SK-N-SH treated with all-trans-retinoic acid at 6 μM for 48 hours (cell line): Measurements from ENCODE around the gene KIAA0513.

Experiments used
- ATAC-seq: fragments of 200-7000 bp; cut with Tn5 transposase; 3 replicates; pipeline ENCODE4 v1.9.1; 2020; ENCODE audit warnings: mild to moderate bottlenecking, moderate library complexity
- ARNTL ChIP-seq: fragments of 450-650 bp; formaldehyde crosslinking; IDR thresholded peaks from 2 replicates; pipeline ENCODE4 v1.5.0; 2020; ENCODE audit warnings: low read depth, mild to moderate bottlenecking, moderate library complexity, borderline replicate concordance
- BACH2 ChIP-seq: fragments of 250-450 bp; sonication (Bioruptor Pico); IDR thresholded peaks from 2 replicates; pipeline ENCODE4 v1.9.0; 2021; ENCODE audit warnings: mild to moderate bottlenecking, borderline replicate concordance
- CREB5 ChIP-seq: fragments of 250-450 bp; sonication (Bioruptor Pico); IDR thresholded peaks from 2 replicates; pipeline ENCODE4 v1.5.1; 2020; ENCODE audit warnings: low read depth, mild to moderate bottlenecking, moderate library complexity
- CSDC2 ChIP-seq: fragments of 250-450 bp; sonication (Bioruptor Pico); IDR thresholded peaks from 2 replicates; pipeline ENCODE4 v1.5.0; 2020; ENCODE audit warnings: mild to moderate bottlenecking, moderate library complexity
- CSRNP3 ChIP-seq: fragments of 250-450 bp; sonication (Bioruptor Pico); IDR thresholded peaks from 2 replicates; pipeline ENCODE4 v1.5.1; 2021; ENCODE audit warnings: mild to moderate bottlenecking, moderate library complexity
- ESRRG ChIP-seq: fragments of 250-450 bp; sonication (Bioruptor Pico); IDR thresholded peaks from 2 replicates; pipeline ENCODE4 v1.6.1; 2021; ENCODE audit warnings: mild to moderate bottlenecking
- GLIS3 ChIP-seq: fragments of 250-450 bp; sonication (Bioruptor Pico); IDR thresholded peaks from 2 replicates; pipeline ENCODE4 v1.5.0; 2020; ENCODE audit warnings: mild to moderate bottlenecking, moderate library complexity
- ISL1 ChIP-seq: fragments of 250-450 bp; sonication (Bioruptor Pico); IDR thresholded peaks from 2 replicates; pipeline ENCODE4 v2.1.2; 2022; ENCODE audit warnings: mild to moderate bottlenecking, moderate library complexity
- OSR1 ChIP-seq: fragments of 250-450 bp; sonication (Bioruptor Pico); IDR thresholded peaks from 2 replicates; pipeline ENCODE4 v1.8.0; 2022; ENCODE audit warnings: moderate library complexity, mild to moderate bottlenecking, inconsistent platforms
- PATZ1 ChIP-seq: fragments of 250-450 bp; sonication (Bioruptor Pico); IDR thresholded peaks from 2 replicates; pipeline ENCODE4 v1.8.0; 2020; ENCODE audit warnings: mild to moderate bottlenecking, moderate library complexity, borderline replicate concordance
- POU6F1 ChIP-seq: fragments of 250-450 bp; sonication (Bioruptor Pico); IDR thresholded peaks from 2 replicates; pipeline ENCODE4 v1.8.0; 2021; ENCODE audit warnings: low read depth, mild to moderate bottlenecking, moderate library complexity, borderline replicate concordance
- PPARA ChIP-seq: fragments of 250-450 bp; sonication (Bioruptor Pico); IDR thresholded peaks from 2 replicates; pipeline ENCODE4 v1.5.0; 2020; ENCODE audit warnings: mild to moderate bottlenecking, borderline replicate concordance
- RARB ChIP-seq: fragments of 250-450 bp; sonication (Bioruptor Pico); IDR thresholded peaks from 2 replicates; pipeline ENCODE4 v1.8.0; 2021; ENCODE audit warnings: mild to moderate bottlenecking, moderate library complexity
- SNAI2 ChIP-seq: fragments of 250-450 bp; sonication (Bioruptor Pico); IDR thresholded peaks from 2 replicates; pipeline ENCODE4 v1.5.0; 2020; ENCODE audit warnings: mild to moderate bottlenecking, moderate library complexity
- TCF4 ChIP-seq: fragments of 250-450 bp; sonication (Bioruptor Pico); IDR thresholded peaks from 2 replicates; pipeline ENCODE4 v1.8.0; 2021; ENCODE audit warnings: mild to moderate bottlenecking, moderate library complexity, borderline replicate concordance
- TOX ChIP-seq: fragments of 250-450 bp; sonication (Bioruptor Pico); IDR thresholded peaks from 2 replicates; pipeline ENCODE4 v1.8.0; 2021; ENCODE audit warnings: mild to moderate bottlenecking, moderate library complexity, borderline replicate concordance
- TSHZ2 ChIP-seq: fragments of 250-450 bp; sonication (Bioruptor Pico); IDR thresholded peaks from 2 replicates; pipeline ENCODE4 v1.5.0; 2020; ENCODE audit warnings: mild to moderate bottlenecking, moderate library complexity
- ZC3H10 ChIP-seq: fragments of 250-450 bp; sonication (Bioruptor Pico); IDR thresholded peaks from 2 replicates; pipeline ENCODE4 v1.5.1; 2021; ENCODE audit warnings: mild to moderate bottlenecking, moderate library complexity
- ZFP3 ChIP-seq: fragments of 250-450 bp; sonication (Bioruptor Pico); IDR thresholded peaks from 2 replicates; pipeline ENCODE4 v1.5.0; 2020; ENCODE audit warnings: mild to moderate bottlenecking, moderate library complexity
- ZFP30 ChIP-seq: fragments of 450-650 bp; formaldehyde crosslinking; IDR thresholded peaks from 2 replicates; pipeline ENCODE4 v1.5.0; 2022; ENCODE audit warnings: mild to moderate bottlenecking, moderate library complexity
- ZNF70 ChIP-seq: fragments of 450-650 bp; formaldehyde crosslinking; IDR thresholded peaks from 2 replicates; pipeline ENCODE4 v1.5.0; 2020; ENCODE audit warnings: mild to moderate bottlenecking, moderate library complexity
- ZNF8 ChIP-seq: fragments of 450-650 bp; formaldehyde crosslinking; IDR thresholded peaks from 2 replicates; pipeline ENCODE4 v1.5.0; 2020; ENCODE audit warnings: mild to moderate bottlenecking, moderate library complexity

The KIAA0513 gene

GRCh38 chr16:85036236-85037049 is 8.8 kb downstream of the KIAA0513 start (continued):
- TF ChIP-seq ZFP3 (CRISPR knock-in tag): no peak
- no peak for TF ChIP-seq POU6F1 (CRISPR knock-in tag)

GRCh38 chr16:85037050-85037410 is 9.4 kb downstream of the KIAA0513 start:
- TF ChIP-seq PPARA (CRISPR knock-in tag): no peak
- TF ChIP-seq TOX: peak; percentile 43; the same call in 1 of the 2 replicates
- TF ChIP-seq, all 23 proteins: peak for 1
- peak; percentile 93 for ATAC-seq

GRCh38 chr16:85037721-85038120 is 10.1 kb downstream of the KIAA0513 start:
- ATAC-seq: no peak
- no peak for TF ChIP-seq CSRNP3 (CRISPR knock-in tag)
- no peak for TF ChIP-seq TSHZ2 (CRISPR knock-in tag)
- TF ChIP-seq SNAI2 (CRISPR knock-in tag): no peak
- TF ChIP-seq ZC3H10 (CRISPR knock-in tag): no peak
- TF ChIP-seq TOX: no peak
- TF ChIP-seq BACH2: no peak
- no peak for TF ChIP-seq ZFP30
- TF ChIP-seq CSDC2 (CRISPR knock-in tag): no peak
- TF ChIP-seq RARB: no peak
- TF ChIP-seq ESRRG (CRISPR knock-in tag): no peak
- TF ChIP-seq ARNTL (CRISPR knock-in tag): no peak
- TF ChIP-seq ZNF70 (CRISPR knock-in tag): no peak
- no peak for TF ChIP-seq GLIS3 (CRISPR knock-in tag)
- TF ChIP-seq ISL1 (CRISPR knock-in tag): no peak
- TF ChIP-seq PPARA (CRISPR knock-in tag): no peak
- TF ChIP-seq TCF4 (CRISPR knock-in tag): no peak
- TF ChIP-seq CREB5 (CRISPR knock-in tag): no peak
- no peak for TF ChIP-seq OSR1 (CRISPR knock-in tag)
- no peak for TF ChIP-seq PATZ1 (CRISPR knock-in tag)
- no peak for TF ChIP-seq ZNF8 (CRISPR knock-in tag)
